ENCODE measurements around the gene NEMP1.
"Not testable (repeated sequence)": the region's sequence is repeated elsewhere in the genome, so short reads cannot be mapped to it uniquely, and the experiment has no call there.

NEMP1 gene

GRCh38 chr12:57124261-57124877 lies 45.8 kb upstream of the NEMP1 start:
- peak; percentile 66 for DNase-seq (ENCODE audit: low read depth, low spot score)
- no peak overlapping the region for H3K4me3 ChIP-seq (ENCODE audit: low read depth, low read length)
- peak; percentile 93 for TF ChIP-seq CTCF (IDR thresholded peaks at IDR 0.05; ENCODE audit: low read depth, low read length)
- in situ Hi-C loops (cut with HindIII; ENCODE audit: low sequenced_read_pairs) = no loop called here

- in situ Hi-C loops (cut with HindIII; ENCODE audit: low sequenced_read_pairs) = no loop called here
- TF ChIP-seq CTCF (IDR thresholded peaks at IDR 0.05; ENCODE audit: low read depth, low read length) = no peak
- no peak for DNase-seq (ENCODE audit: low read depth, low spot score)
- no peak overlapping the region for H3K4me3 ChIP-seq (ENCODE audit: low read depth, low read length)
Measured at GRCh38 chr12:57123813-57124212, 45.2 kb upstream of the NEMP1 start.

- H3K4me3 ChIP-seq (ENCODE audit: low read depth, low read length); DNase-seq (ENCODE audit: low read depth, low spot score); in situ Hi-C loops (cut with HindIII; ENCODE audit: low sequenced_read_pairs): not testable (repeated sequence)
Measured at GRCh38 chr12:57120718-57121117, 42.1 kb upstream of the NEMP1 start.

GRCh38 chr12:57119294-57120085 lies 40.9 kb upstream of the NEMP1 start:
- TF ChIP-seq CTCF (IDR thresholded peaks at IDR 0.05; ENCODE audit: low read depth, low read length) = no peak
- H3K4me3 ChIP-seq (ENCODE audit: low read depth, low read length) = no peak overlapping the region
- in situ Hi-C loops (cut with HindIII; ENCODE audit: low sequenced_read_pairs) = no loop called here
- no peak for DNase-seq (ENCODE audit: low read depth, low spot score)

GRCh38 chr12:57118711-57119271 lies 40.2 kb upstream of the NEMP1 start:
- H3K4me3 ChIP-seq (ENCODE audit: low read depth, low read length) = no peak overlapping the region
- TF ChIP-seq CTCF (IDR thresholded peaks at IDR 0.05; ENCODE audit: low read depth, low read length) = no peak
- DNase-seq (ENCODE audit: low read depth, low spot score) = no peak
- in situ Hi-C loops (cut with HindIII; ENCODE audit: low sequenced_read_pairs) = no loop called here

GRCh38 chr12:57116580-57117281 lies 38.1 kb upstream of the NEMP1 start:
- DNase-seq (ENCODE audit: low read depth, low spot score) = no peak
- in situ Hi-C loops (cut with HindIII; ENCODE audit: low sequenced_read_pairs) = no loop called here
- no peak for TF ChIP-seq CTCF (IDR thresholded peaks at IDR 0.05; ENCODE audit: low read depth, low read length)
- no peak overlapping the region for H3K4me3 ChIP-seq (ENCODE audit: low read depth, low read length)
